Erythroblast (primary cell): Measurements from ENCODE around the gene PSORS1C2.

Experiments used
- GATA1 ChIP-seq: IDR thresholded peaks from 2 replicates; pipeline ENCODE4 v1.6.1; 2011; ENCODE audit warnings: low read depth, mild to moderate bottlenecking, control low read depth, low read length, moderate library complexity
- POLR2A ChIP-seq: IDR thresholded peaks from 2 replicates; pipeline ENCODE4 v1.6.1; 2011; ENCODE audit warnings: mild to moderate bottlenecking, low read length

DNA sequence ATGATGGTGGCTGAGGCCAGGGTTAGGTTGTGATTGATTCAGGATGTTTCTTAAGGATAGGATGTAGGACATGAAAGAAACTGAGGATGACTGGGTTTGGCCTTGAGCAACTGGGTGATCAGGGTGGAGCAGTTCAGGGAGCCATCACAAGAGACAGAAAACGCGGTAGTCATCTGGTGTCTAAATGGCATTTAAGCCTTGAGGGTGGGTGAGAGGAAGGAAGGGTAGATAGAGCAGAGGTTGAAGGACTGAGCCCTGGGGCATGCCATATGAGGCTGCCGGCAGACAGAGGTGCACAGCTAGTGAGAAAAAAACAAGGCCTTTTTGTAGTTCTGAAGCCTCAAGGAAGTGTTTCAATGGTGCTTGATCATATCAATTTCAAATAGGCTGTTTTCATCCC lies 29.7 kb upstream of the PSORS1C2 start:
- no peak for TF ChIP-seq POLR2A
- TF ChIP-seq GATA1, result no peak
